DMS153 treated with DMSO at 0.1 percent for 48 hours (cell line): ENCODE results near the gene BLOC1S1.

Experiments used
- DNase-seq: peaks from one replicate; lab custom pipeline; 2025; ENCODE audit not compliant: unreplicated experiment; lab: John Stamatoyannopoulos, UW

Gene BLOC1S1

DNA sequence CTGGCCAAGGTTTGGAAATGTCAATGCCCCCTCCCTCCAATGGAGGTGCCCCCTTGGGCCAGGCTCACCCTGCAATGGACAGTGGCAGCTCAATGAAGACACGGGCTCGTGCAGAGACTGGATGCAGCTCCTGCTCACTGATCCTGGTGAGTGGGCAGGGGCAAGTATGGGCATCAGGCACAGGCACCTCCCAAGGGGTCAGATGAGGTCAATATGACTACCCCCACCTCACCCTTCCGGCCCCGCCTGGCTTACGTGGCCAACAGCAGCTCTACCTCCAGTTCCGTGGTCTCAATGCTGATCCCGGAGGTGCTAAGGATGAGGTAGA is 21.7 kb upstream of the BLOC1S1 start:
- DNase-seq = no peak

GRCh38 chr12:55694651-55695050 is 21.2 kb upstream of the BLOC1S1 start:
- no peak for DNase-seq

DNA sequence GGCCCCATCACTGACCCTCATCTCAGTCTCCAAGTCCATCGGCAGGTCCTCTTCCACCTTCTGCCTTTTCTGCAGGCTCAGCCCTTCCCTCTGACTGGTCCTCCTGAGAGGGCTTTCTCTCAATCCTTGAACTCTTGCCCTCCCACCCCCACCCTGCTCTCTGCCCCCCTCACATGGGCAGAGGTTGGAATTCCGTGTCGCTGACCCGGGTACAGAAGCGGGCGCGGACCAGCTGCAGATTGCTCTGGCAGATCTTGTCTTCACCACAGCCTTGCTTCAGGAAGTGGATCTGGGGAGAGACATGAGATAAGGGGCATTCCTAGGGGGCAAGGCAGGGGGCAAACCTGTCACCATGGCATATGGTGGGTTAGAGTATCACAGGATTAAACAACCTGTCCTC is 20.5 kb upstream of the BLOC1S1 start:
- DNase-seq = no peak

GRCh38 chr12:55696141-55696540 is 19.7 kb upstream of the BLOC1S1 start:
- no peak for DNase-seq

GRCh38 chr12:55696796-55697462 is 18.9 kb upstream of the BLOC1S1 start:
- DNase-seq = no peak

DNA sequence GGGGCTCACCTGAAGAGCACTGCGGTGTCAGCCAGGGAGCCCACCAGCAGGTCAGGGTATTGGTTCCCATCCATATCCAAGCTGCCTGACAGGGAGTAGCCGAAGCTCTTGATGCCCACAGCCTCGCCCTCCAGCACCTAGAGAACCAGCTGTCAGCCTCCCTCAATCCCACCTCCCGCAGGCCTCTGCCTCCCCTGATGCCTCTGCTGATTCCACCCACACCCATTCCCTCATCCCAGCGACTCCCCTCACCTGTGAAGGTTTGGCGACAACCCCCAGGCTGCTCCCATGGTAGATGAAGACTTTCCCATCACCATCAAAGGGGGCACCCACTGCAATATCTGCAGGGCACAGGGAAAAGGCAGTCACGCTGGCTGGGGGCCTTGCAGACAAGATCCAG is 18.2 kb upstream of the BLOC1S1 start:
- DNase-seq = no peak

GRCh38 chr12:55698241-55698955 is 17.4 kb upstream of the BLOC1S1 start:
- DNase-seq = no peak

DNA sequence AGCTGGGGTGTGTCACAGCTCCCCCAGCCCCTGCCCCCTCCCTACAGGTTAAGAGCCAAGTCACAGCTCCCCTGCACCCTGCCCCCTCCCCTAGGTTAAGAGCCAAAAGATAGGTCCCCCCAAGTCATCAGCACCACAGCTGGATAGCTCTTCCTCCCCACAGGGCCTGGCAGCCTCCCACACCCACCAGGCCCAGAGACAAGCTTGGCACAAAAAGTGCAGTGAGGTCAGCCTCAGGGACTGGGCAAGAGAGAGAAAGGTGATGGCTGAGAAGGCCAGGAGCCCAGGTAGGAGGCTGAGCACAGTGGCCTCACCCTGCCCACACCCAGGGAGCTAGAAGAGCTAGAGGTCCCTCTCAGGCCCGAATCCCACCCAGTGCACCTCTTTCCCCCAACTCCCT is 16.9 kb upstream of the BLOC1S1 start:
- DNase-seq = no peak

DNA sequence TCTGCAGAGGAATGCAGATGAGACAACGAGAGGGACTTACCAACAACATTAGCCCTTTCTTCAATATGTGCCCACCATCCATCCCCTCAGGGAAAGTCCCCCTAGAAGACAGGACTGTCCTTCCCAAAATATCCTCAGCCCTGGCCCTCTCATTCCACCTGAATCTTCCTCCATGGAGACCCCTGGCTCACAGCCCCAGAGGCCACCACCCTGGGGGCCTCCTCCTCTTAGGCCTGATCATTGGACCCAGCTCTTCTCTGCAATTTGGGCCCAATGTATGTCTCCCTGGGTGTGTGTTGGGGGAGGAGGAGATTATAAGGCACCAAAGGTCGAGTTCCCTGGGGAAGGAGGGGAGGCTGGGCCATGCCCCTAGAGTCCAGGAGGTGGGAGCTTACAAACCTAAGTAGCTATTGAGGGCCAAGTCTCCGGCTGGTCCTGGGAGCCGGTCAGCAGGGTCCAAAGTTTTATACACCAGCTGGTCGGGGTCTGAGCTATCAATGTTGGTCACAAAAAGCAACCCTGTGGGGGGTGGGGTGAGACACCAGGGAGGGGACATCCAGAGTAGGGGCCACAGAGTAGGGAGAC is 16.3 kb upstream of the BLOC1S1 start:
- no peak for DNase-seq

- DNase-seq = no peak
Measured at GRCh38 chr12:55700255-55701018, 15.4 kb upstream of the BLOC1S1 start.

DNA sequence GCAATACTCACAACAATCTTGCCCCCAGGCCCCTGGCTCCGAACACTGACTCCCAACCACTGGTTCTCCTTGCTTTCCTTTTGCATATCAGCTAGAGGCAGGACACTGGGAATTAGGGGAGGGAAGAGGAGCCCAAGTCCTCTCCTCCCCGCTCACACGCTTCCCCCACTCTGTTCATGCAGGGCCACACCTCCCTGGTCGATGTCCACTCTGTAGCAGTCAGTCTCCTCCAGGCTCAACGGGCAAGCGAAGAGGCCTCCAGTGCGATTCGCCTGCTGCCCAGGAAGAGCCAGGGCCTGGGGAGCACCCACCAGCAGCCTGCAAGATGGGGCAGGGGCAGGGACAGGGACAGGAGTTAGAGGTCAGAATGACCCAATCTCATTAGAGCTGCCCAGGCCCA is 13.0 kb upstream of the BLOC1S1 start:
- DNase-seq = no peak

- DNase-seq = no peak
Measured at GRCh38 chr12:55703288-55703687, 12.6 kb upstream of the BLOC1S1 start.

GRCh38 chr12:55703901-55704761 is 11.7 kb upstream of the BLOC1S1 start:
- DNase-seq = no peak

DNA sequence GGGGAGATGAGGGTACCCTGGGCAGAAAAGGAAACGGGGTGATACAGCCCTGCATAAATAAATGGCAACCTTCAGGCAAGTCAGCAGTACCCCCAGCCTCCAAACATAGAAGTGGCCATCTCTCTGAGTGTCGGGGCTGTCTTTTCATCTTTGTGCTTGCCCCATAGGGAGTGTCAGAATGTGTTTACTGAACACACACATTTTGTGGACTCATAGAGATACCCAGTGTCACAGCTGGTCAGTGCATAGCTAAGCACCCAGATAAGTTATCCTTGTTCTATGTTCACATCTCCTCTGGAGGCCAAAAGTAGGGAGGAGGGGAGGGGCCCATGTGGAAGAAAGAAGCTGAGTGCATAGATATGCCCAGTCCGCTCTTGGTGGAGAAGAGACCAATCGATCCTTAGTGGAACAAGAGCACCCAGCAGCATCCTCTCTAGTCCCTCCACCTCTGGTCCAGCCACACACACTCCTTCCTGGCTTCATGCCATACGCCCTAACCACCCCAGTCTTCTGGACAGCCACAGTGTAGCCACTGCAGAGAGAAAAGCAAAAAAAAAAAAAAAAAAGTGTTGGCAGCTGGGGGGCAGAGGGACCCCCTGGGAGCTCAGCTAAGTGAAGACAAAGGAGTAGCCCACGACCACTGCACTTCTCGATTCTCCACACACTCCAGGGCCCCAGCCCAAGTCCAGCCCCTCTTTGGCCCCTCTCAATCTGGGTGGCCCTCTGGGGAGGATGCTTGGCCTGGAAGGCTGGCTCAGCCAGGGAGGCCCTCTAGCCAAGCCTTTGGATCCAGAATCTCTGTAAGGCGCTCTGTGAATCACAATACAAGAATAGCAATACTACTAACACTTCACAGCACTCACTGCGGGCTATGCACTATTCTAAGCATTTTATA is 10.8 kb upstream of the BLOC1S1 start:
- no peak for DNase-seq

- no peak for DNase-seq
Measured at GRCh38 chr12:55705782-55706402, 10.0 kb upstream of the BLOC1S1 start.

DNA sequence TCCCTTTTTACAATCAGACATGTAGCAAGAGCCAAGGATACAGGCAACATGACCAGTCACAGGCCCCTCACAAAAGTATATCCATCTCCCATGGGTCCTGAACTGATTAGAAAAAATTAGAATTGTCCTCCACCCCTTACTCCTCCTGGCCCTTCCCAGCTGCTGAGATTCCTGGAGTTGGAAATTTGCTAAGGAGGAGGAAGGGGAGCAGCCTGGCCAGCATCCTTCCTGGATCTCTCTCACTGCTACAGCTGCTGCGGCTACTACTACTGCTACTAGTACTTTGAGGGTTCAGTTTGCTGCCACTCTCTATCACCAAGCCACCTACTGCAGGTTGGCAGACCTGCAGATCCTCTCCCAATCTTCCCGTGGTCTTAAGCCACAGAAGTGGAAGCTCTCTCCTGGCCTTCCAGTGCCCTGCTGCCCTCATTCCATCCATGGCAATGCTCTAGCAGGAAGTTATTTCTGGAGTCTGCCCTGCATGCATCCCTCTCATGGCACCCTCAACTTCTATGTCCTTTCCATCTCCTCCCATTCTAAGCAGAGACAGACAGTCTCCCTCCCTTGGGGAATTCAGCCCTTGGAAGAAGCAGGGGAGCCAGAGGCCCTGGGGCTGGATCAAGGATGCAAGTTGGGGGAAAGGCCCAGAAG is 9.2 kb upstream of the BLOC1S1 start:
- no peak for DNase-seq

DNA sequence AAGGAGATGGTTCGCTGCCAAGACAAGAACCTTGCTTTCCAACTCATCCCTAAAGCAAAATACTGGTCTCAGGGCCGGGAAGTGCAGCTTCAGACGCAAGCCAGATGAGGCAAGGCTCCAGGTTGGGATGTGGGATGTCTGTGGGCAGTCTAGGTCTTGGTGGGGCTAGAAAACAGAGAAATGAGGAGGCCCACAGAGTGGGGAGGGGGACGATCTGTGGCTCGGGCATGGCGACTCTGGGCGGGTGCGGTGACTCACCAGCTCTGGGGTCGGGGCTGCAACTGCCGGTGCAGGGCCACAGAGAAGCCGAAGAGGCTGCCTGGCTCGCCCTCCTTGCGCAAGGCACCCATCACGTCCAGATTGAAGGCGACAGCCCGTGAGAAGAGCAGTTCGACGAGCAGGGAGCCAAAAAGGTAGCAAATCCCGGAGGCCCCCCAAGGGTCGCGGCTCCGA is 8.6 kb upstream of the BLOC1S1 start:
- no peak for DNase-seq

GRCh38 chr12:55707841-55708694 is 7.8 kb upstream of the BLOC1S1 start, which contains the start of gene ITGA7:
Gene ITGA7, minus strand, starts transcription at chr12:55707904. Its CDS starts 222 bp downstream, at chr12:55707682.
- no peak for DNase-seq
